Lung microvascular endothelial cell (primary cell): ENCODE data around the gene LRRC27. TPM values are rescaled to one million over a fixed set of nuclear protein-coding genes. Genes with fewer than 3 reads are reported as not detected.
"Not testable (repeated sequence)": the region's sequence is repeated elsewhere in the genome, so short reads cannot be mapped to it uniquely, and the experiment has no call there.

ENCODE experiments used
- DNase-seq, 2 donors: peaks; one replicate each; pipeline versions ENCODE4 v3.0.0 to v3.0.0-alpha.2; 2010; ENCODE audit warnings: low read depth in 2 of 2
- total RNA-seq: library from RNA; depleted of rRNA; stranded (reverse); fragments of >200 nt; gene quantifications from 2 replicates; pipeline ENCODE4 v1.2.1, GENCODE V29; 2014

The LRRC27 gene
- total RNA-seq, 1 donor from 2014 or later = 6.2 TPM

- DNase-seq = no peak
These were observed 42.2 kb downstream of the LRRC27 start for GRCh38 chr10:132374176-132374575.

- no peak for DNase-seq
These were observed 42.6 kb downstream of the LRRC27 start for GRCh38 chr10:132374612-132375011.

GRCh38 chr10:132375116-132375794 lies 43.3 kb downstream of the LRRC27 start:
- no peak for DNase-seq

DNA sequence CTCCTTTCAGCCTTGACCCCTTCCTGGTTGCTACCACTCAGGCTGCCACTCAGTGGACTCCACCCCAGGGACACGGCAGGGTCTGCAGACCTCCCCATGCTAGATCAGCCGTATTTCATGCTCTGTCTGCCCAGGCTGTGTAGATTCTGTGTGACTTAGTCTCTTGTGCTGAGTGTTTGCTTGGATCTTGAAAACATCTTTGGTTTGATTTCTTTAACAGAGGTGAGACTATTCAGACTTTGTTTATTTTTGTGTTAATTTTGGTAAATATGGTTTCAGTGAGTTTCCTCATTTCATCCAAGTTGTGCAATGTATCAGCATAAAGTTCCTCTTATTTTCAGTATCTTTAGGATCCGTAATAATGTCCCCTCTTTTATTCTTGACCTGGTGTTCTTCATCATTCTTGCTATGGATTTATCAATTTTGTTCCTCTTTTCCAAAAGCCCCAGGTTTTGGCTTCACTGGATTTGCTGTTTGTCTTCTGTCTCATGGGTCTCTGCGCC lies 43.9 kb downstream of the LRRC27 start:
- no peak for DNase-seq

DNA sequence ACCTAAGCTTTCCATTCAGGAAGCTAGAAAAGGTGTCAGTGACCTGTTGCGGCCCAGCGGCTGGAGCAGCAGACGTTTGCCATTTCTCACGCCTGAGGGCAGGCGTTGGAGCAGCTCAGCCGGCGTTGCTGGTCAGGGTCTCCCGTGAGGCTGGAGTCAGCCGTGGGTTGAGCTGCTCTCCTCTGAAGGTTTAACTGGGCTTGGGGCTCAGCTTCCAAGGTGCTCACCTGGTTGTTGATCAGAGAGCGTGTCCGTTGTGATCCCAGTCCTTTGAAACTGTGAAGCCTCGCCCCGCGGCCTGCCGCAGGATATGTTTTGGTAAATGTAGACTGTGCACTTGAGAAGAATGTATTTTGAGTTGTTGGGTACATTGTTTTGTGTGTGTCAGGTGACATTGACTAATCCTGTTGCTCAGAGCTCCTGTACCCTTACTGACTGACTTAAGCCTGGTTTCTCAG lies 44.4 kb downstream of the LRRC27 start:
- no peak for DNase-seq

DNA sequence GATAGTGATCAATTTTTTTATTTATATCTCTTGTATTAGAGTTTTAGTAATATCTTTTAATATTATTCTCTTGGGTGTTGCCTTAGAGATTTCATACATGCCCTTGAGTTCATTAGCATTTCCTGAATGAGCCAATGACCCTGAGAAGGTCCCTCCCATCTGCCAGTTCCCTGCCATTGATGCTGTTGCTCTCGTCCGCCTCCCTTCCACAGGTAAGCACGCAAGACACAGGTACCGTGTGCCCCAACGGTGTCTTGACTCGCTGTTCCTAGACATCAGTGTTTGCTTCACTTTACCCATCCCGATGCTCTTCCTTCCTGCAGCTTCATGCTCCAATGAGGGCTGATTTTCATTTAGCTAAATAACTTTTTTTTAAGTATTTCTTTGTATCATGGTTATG lies 45.3 kb downstream of the LRRC27 start:
- DNase-seq = no peak

DNA sequence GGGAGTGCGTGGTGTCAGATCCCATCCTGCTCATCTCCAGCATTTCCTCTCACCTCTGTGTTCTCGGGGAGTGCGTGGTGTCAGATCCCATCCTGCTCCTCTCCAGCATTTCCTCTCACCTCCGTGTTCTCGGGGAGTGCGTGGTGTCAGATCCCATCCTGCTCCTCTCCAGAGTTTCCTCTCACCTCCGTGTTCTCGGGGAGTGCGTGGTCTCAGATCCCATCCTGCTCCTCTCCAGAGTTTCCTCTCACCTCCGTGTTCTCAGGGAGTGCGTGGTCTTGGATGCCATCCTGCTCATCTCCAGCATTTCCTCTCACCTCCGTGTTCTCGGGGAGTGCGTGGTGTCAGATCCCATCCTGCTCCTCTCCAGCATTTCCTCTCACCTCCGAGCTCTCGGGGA lies 47.0 kb downstream of the LRRC27 start:
- not testable (repeated sequence) for DNase-seq

GRCh38 chr10:132380986-132381385 lies 49.0 kb downstream of the LRRC27 start:
- not testable (repeated sequence) for DNase-seq

DNA sequence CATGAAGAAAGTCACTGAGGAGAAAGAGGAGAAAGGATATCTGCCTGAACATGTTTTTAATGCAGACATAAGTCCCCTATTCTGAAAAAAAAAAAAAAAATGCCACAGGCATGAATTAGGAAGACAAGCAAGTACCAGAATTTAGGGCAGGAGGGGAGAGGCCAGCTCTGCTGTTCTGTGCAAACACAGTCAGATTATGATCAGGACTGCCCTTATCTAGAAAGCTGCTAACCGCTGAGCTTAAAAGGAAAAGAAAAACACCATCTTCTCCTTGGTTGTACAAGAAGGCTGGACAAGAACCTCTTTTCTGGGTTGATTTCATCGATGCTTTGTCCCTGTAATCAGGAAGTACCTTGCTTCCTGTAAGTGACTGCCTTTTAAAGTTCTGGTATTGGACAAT lies 49.7 kb downstream of the LRRC27 start:
- DNase-seq = no peak

DNA sequence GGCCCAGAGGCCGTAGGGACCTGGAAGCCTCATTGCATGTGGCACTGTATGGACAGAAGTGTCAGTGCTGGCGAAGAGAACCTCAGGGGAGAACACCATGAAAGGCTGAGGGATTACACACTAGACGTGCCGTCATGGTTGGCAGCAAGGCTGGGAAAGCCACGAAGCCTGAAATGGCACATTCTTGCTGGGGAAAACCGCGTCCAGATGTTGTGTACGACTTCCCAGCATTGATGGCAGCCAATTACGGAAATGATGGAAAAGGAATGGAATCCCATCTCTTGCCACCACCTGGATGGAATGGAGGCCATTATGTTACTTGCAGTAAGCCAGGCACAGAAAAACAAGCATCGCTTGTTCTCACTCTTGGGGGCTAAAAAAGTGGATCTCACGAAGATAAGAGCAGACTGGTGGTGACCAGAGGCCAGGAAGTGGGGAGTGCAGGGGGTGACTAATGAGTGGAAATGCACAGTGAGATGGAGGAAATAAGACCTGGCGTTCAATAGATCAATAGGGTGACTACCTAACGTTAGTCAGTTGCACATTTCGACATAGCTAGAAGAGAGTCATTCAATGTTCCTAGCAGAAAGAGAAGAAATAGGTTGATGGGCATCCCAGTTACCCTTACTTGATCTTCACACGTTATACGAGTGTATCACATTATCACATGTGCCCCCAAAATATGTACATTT lies 50.4 kb downstream of the LRRC27 start:
- DNase-seq = peak; percentile 26 to 41

GRCh38 chr10:132383101-132383500 lies 51.1 kb downstream of the LRRC27 start:
- no peak for DNase-seq

GRCh38 chr10:132383751-132384196 lies 51.8 kb downstream of the LRRC27 start:
- DNase-seq = no peak

DNA sequence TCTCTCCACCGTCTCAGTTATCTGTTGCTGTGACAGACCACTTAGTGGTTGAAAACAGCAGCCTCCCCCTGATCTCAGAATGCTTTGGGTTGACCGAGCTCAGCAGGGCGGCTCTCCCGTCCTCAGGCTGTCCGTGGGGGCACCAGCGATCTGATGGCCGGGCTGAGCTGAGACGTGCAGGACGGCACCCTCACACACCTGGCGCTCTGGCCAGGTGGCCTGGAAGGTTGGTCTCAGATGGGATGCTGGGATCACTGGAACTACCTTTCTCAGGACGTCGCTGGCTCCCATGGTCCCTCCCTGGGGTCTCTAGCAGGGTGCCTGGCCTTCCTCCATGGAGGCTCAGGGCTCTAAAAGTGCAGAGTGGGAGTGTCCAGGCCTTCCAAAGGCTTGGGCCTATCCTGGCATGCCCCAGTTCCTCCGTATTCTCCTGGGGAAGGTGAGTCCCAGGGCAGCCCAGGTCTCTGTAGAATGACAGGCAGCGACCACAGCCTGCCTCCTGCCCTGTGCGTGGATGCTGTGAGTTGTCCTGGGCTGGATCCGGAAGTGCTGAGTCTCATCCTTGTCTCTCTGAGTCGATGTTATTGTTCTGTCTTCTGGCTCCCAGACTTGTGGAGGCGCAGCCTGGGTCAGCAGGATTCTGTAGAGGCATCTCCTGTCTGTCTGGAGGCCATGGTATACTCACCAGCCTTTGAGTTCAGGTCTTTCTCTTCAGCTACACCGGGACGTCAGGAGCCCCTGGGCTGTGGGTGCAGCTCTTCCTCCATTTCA lies 52.8 kb downstream of the LRRC27 start:
- no peak for DNase-seq

DNA sequence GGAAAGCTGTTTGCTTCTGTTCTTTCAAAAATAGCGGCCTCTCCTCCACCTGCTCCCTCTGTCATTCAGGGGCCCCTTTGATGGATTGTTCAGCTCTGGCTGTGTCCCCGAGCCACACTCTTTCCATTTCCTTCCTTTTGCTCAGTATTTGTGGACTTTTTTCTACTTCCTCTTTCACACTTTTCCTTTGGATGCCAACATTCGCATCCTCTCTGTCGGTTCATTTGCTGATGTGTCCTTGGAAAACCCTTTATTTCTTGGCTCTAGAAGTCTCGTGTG lies 53.3 kb downstream of the LRRC27 start:
- peak in 1 of 2 donors; percentile 33 for DNase-seq

- no peak for DNase-seq
These were observed 53.9 kb downstream of the LRRC27 start for GRCh38 chr10:132385721-132386418.

DNA sequence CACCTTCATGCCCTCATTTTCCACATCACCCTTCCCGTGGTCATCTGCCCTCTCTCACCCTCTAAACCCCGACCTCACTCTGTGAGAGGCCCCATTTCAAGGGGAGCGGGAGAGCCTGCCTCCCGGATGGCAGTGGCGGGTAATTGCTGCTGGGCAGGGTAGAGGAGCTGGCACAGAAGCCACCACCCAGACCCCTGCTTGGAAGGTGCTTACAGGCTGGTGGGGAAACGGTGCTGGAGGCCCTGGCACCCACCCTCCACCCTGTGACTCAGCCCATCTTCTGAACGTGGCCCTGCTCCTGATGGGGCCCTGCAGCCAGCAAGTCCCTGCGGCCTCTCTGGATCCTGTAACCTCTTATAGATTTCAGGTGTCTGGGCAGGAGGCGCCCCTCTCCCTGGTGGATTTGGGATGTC lies 54.4 kb downstream of the LRRC27 start:
- DNase-seq = no peak

GRCh38 chr10:132386896-132387295 lies 54.9 kb downstream of the LRRC27 start:
- not testable (repeated sequence) for DNase-seq

GRCh38 chr10:132387764-132388210 lies 55.8 kb downstream of the LRRC27 start:
- DNase-seq = peak; percentile 34 to 72

- no peak for DNase-seq
These were observed 57.0 kb downstream of the LRRC27 start for GRCh38 chr10:132388891-132389432.

- no peak for DNase-seq
These were observed 57.6 kb downstream of the LRRC27 start for GRCh38 chr10:132389433-132390169.
